IPS DF 6.9 (cell line): ENCODE measurements around the gene DMD.

ENCODE experiments used
- DNase-seq: peaks from one replicate; pipeline ENCODE4 v3.0.0-alpha.2; 2013; ENCODE audit warnings: low read depth, low spot score
- H3K27ac ChIP-seq: one replicate; pipeline ENCODE4 v1.5.1; 2013; ENCODE audit warnings: low read length, control low read depth
- H3K27me3 ChIP-seq: 2 replicates; pipeline ENCODE4 v1.6.1; 2013; ENCODE audit warnings: mild to moderate bottlenecking, low read length; ENCODE audit not compliant: control insufficient read depth, insufficient read depth
- H3K36me3 ChIP-seq: 2 replicates; pipeline ENCODE4 v1.6.1; 2013; ENCODE audit warnings: low read length; ENCODE audit not compliant: control insufficient read depth, insufficient read depth
- H3K4me1 ChIP-seq: 2 replicates; pipeline ENCODE4 v1.6.1; 2013; ENCODE audit warnings: low read length; ENCODE audit not compliant: control insufficient read depth, insufficient read depth
- H3K4me3 ChIP-seq: 2 replicates; pipeline ENCODE4 v1.5.1; 2013; ENCODE audit warnings: mild to moderate bottlenecking, low read length
- H3K9me3 ChIP-seq: 2 replicates; pipeline ENCODE4 v1.6.1; 2013; ENCODE audit warnings: low read length, inconsistent platforms; ENCODE audit not compliant: control insufficient read depth, insufficient read depth
- WGBS: extraction: QIAGEN DNeasy Blood & Tissue Kit; methylation state at CpG from one replicate; pipeline ENCODE4 v1.1.7; 2013; ENCODE audit warnings: mixed read lengths, missing lambda C conversion rate; ENCODE audit not compliant: insufficient read length, insufficient coverage; 5-methylcytosine and 5-hydroxymethylcytosine counted together

DMD gene

DNA sequence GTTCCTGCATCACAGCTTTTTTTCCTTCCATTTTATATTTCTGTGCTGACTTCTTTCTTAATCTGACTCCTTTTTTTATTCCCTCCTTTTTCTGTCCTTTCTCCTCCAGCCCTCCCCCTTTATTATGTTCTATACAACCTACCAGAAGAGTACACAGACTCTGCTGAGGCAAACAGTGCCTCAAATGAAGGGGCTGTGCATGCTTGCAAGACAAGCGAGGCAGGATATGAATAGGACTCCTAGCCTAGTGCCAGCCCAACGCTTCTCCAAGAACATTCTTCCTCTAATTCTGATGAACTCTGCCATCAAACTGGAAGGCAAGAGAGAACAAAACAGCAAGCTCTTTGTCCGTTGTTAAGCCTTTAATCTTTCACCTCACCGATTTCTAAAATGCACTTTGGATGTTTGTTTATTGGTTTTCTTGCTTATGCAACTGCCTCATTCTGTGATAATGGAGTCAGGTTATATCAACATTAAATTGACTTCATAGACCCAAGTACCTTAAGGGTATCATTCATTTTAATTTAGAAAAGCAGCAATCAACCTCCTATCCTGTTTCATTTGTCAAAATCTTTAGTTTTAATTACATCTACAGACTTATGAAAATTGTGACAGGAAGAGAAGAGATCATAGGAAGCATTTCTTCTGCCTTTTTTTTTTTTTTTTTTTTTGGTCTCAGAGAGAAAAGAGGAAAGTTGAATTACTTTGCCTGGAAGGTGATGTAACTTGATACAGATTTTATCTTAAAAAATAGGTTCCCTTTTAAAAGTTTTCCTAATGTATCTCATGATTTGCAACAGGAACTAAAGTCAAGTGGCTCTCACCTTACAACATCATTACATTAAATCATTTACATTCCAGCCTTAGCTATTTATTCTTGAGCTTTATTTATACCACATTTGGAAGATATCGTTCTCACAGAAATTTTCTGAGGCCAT, 1854.8 kb downstream of the DMD start:
- Histone ChIP-seq H3K4me1 (no peaks in the 10 kb centered on the region), H3K9me3 (no peaks in the 10 kb centered on the region), H3K36me3 (no peaks in the 10 kb centered on the region), H3K4me3 (no peak overlapping the region), H3K27ac (no peak overlapping the region), H3K27me3 (no peaks in the 10 kb centered on the region)
- no CpG with 5 or more reads among the region's 5 CpGs for WGBS
- DNase-seq, result no peak

DNA sequence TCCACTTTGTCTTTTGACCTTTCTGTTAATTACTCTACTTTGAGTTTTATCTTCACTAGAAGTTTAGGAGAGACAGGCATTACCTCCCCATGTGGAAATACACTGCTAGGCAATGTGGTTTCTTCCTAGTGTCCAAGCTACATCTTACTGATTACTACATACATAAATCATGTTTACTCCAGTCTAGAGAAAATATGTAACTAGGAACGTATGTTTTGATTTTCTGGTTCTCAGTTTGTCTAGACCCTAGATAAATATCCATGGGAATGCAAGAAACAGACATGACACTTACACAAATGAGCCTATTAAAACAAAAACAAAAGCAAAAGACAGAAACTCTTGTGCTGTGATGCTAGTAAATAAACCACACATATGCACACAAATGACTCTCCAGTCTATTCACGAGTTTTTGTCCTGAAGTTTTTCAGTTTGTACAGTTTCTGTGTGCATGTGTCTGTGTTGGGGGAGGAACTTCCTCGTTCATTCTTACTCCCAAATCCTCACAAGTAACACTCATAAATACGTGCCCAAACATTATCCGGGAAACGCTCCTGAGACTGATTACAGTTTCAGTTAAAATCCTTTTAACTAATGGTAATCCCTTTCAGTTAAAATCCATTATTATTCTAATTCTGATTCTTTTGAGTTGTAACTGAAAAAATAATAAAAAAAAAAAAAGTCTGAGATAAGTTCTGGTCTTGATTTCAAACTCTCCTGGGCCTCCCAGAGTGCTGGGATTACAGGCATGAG, 1856.0 kb downstream of the DMD start:
- no peak for DNase-seq
- Histone ChIP-seq H3K4me3 (no peak overlapping the region), H3K36me3 (no peaks in the 10 kb centered on the region), H3K9me3 (no peaks in the 10 kb centered on the region), H3K27me3 (no peaks in the 10 kb centered on the region), H3K4me1 (no peaks in the 10 kb centered on the region), H3K27ac (no peak overlapping the region)
- no CpG with 5 or more reads among the region's 6 CpGs for WGBS

DNA sequence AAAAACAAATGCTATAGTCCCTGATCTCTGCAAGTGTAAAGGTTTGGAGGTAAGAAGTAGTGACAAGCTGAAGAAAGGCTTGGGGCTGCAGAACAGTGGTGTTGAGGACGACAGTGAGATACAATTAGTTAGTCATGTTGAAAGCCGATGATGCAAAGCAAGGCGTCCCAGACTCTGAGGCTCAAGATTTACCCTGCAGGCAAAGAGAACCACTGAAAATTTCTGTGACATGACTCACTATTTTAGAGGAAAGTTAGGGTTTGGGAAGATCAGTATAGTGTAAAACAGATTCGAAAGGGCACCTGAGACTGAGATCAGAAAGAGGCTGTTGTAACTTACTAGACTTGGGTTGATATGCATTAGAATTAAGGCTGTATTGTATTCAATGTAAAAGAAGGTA, 1858.3 kb downstream of the DMD start:
- WGBS, result no CpG with 5 or more reads among the region's 4 CpGs
- no peak overlapping the region for H3K27ac ChIP-seq
- H3K4me1 ChIP-seq, result no peaks in the 10 kb centered on the region
- no peak overlapping the region for H3K4me3 ChIP-seq
- H3K27me3 ChIP-seq, result no peaks in the 10 kb centered on the region
- H3K9me3 ChIP-seq, result no peaks in the 10 kb centered on the region
- DNase-seq, result no peak
- no peaks in the 10 kb centered on the region for H3K36me3 ChIP-seq

- no CpG with 5 or more reads among the region's 1 CpG for WGBS
- no peak for DNase-seq
- Histone ChIP-seq H3K36me3 (no peaks in the 10 kb centered on the region), H3K4me1 (no peaks in the 10 kb centered on the region), H3K4me3 (no peak overlapping the region), H3K27ac (no peak overlapping the region), H3K9me3 (no peaks in the 10 kb centered on the region), H3K27me3 (no peaks in the 10 kb centered on the region)
Observed at GRCh38 chrX:31350808-31351074, 1860.6 kb downstream of the DMD start.

DNA sequence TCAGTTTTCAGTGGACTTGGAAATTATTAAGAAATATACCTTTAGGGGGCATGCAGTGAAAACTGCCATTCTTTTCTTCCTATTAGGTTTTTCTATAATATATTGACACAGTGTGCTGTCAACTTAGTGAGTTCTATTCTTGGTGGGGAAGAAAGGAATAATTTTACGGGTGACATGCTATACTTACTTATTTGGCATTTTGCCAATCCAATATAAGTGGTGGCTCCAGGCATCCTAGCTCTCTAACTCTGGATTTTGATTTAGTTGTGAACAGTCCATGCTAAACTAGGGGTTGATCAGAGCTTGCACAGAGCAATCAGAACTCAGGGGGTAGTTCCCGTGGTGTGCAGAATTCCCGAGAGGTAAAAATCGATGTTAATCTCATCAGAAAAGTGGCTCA, 1861.8 kb downstream of the DMD start:
- no peaks in the 10 kb centered on the region for H3K27me3 ChIP-seq
- no peaks in the 10 kb centered on the region for H3K36me3 ChIP-seq
- DNase-seq, result no peak
- H3K27ac ChIP-seq, result no peak overlapping the region
- H3K9me3 ChIP-seq, result no peaks in the 10 kb centered on the region
- no CpG with 5 or more reads among the region's 4 CpGs for WGBS
- H3K4me1 ChIP-seq, result no peaks in the 10 kb centered on the region
- H3K4me3 ChIP-seq, result no peak overlapping the region

GRCh38 chrX:31340587-31340986, 1870.8 kb downstream of the DMD start:
- DNase-seq, result no peak
- H3K4me3 ChIP-seq, result no peak overlapping the region
- H3K27ac ChIP-seq, result no peak overlapping the region
- H3K4me1 ChIP-seq, result no peaks in the 10 kb centered on the region
- H3K27me3 ChIP-seq, result no peaks in the 10 kb centered on the region
- H3K36me3 ChIP-seq, result no peaks in the 10 kb centered on the region
- H3K9me3 ChIP-seq, result no peaks in the 10 kb centered on the region
- WGBS, result no CpG with 5 or more reads among the region's 4 CpGs

- Histone ChIP-seq H3K9me3 (no peaks in the 10 kb centered on the region), H3K4me1 (no peaks in the 10 kb centered on the region), H3K4me3 (no peak overlapping the region), H3K27me3 (no peaks in the 10 kb centered on the region), H3K27ac (no peak overlapping the region), H3K36me3 (no peaks in the 10 kb centered on the region)
- no CpG with 5 or more reads among the region's 2 CpGs for WGBS
- no peak for DNase-seq
Observed at GRCh38 chrX:31338991-31339350, 1872.4 kb downstream of the DMD start.

GRCh38 chrX:31337332-31337731, 1874.0 kb downstream of the DMD start:
- no peak overlapping the region for H3K4me3 ChIP-seq
- H3K36me3 ChIP-seq, result no peaks in the 10 kb centered on the region
- H3K4me1 ChIP-seq, result no peaks in the 10 kb centered on the region
- no peaks in the 10 kb centered on the region for H3K9me3 ChIP-seq
- no CpG with 5 or more reads among the region's 2 CpGs for WGBS
- H3K27me3 ChIP-seq, result no peaks in the 10 kb centered on the region
- no peak overlapping the region for H3K27ac ChIP-seq
- DNase-seq, result no peak

DNA sequence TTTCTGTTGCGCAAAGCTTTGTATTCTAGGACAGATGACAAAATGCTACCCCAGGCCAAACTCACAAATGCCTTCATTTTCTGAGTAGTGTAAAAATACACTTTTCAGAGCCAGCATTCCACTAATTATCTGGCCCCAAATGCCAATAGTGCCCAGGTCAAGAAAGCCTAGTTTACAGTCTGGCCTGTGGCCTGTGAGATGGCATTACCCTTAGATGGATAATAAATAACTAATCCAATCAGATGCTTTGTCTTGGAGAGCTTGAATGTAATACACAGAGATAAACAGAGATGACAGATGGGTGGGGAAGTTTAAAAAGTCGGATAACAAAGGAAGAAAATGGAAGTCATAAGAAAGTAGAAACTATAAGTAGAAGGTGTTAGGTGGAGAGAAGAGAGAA, 1874.9 kb downstream of the DMD start:
- DNase-seq, result no peak
- no peaks in the 10 kb centered on the region for H3K36me3 ChIP-seq
- no peaks in the 10 kb centered on the region for H3K9me3 ChIP-seq
- no peaks in the 10 kb centered on the region for H3K4me1 ChIP-seq
- H3K27ac ChIP-seq, result no peak overlapping the region
- H3K4me3 ChIP-seq, result no peak overlapping the region
- WGBS, result 100% methylated on average over 1 of the region's 2 CpGs
- H3K27me3 ChIP-seq, result no peaks in the 10 kb centered on the region

- no CpG with 5 or more reads among the region's 1 CpG for whole genome bisulfite sequencing
- Histone ChIP-seq H3K27ac (no peak overlapping the region), H3K4me1 (no peaks in the 10 kb centered on the region), H3K4me3 (no peak overlapping the region), H3K36me3 (no peaks in the 10 kb centered on the region), H3K27me3 (no peaks in the 10 kb centered on the region), H3K9me3 (no peaks in the 10 kb centered on the region)
- DNase-seq, result no peak
Observed at GRCh38 chrX:31334997-31335396, 1876.4 kb downstream of the DMD start.
